GM06990 (cell line): Measurements from ENCODE around the gene SPPL2B.
A peak's percentile ranks its signal among the peaks of the same experiment; 100 is the strongest.

Source experiments
- DNase-seq: peaks from one replicate; pipeline ENCODE4 v3.0.0-alpha.2; 2011; ENCODE audit not compliant: insufficient read length; ENCODE audit errors: extremely low read depth
- H3K27me3 ChIP-seq: replicated peaks from 2 replicates; pipeline ENCODE4 v1.6.0; 2011; ENCODE audit warnings: low read length; ENCODE audit not compliant: control insufficient read depth, insufficient read depth
- H3K36me3 ChIP-seq: 2 replicates; pipeline ENCODE4 v1.5.1; 2011; ENCODE audit warnings: low read length; ENCODE audit not compliant: control insufficient read depth, insufficient read depth
- H3K4me3 ChIP-seq: replicated peaks from 2 replicates; pipeline ENCODE4 v1.5.1; 2011; ENCODE audit warnings: low read depth, mild to moderate bottlenecking, control low read depth, low read length
- CTCF ChIP-seq: IDR thresholded peaks from 2 replicates; pipeline ENCODE4 v1.5.1; 2011; ENCODE audit warnings: low read length, control low read depth, mild to moderate bottlenecking, inconsistent platforms; ENCODE audit not compliant: insufficient read depth, poor library complexity, severe bottlenecking

Gene SPPL2B

GRCh38 chr19:2354670-2355069 is 26.2 kb downstream of the SPPL2B start:
- no peak for TF ChIP-seq CTCF
- no peak for DNase-seq
- H3K27me3 ChIP-seq, result no peaks in the 10 kb centered on the region
- peaks cover 6% of the 10 kb centered on the region for H3K36me3 ChIP-seq
- H3K4me3 ChIP-seq, result no peak overlapping the region

GRCh38 chr19:2355168-2356035 is 26.9 kb downstream of the SPPL2B start:
- no peak overlapping the region for H3K4me3 ChIP-seq
- H3K27me3 ChIP-seq, result no peaks in the 10 kb centered on the region
- H3K36me3 ChIP-seq, result peaks cover 6% of the 10 kb centered on the region
- no peak for TF ChIP-seq CTCF
- DNase-seq, result no peak

- no peaks in the 10 kb centered on the region for H3K27me3 ChIP-seq
- H3K36me3 ChIP-seq, result peaks cover 4% of the 10 kb centered on the region; the same call in 1 of the 2 replicates
- DNase-seq, result peak; percentile 9
- TF ChIP-seq CTCF, result no peak
- H3K4me3 ChIP-seq, result no peak overlapping the region
These were observed 27.7 kb downstream of the SPPL2B start for GRCh38 chr19:2356036-2356646.

GRCh38 chr19:2357279-2358206 is 29.1 kb downstream of the SPPL2B start:
- no peak for TF ChIP-seq CTCF
- no peaks in the 10 kb centered on the region for H3K27me3 ChIP-seq
- DNase-seq, result no peak
- H3K36me3 ChIP-seq, result peaks cover 4% of the 10 kb centered on the region; the same call in 1 of the 2 replicates
- H3K4me3 ChIP-seq, result no peak overlapping the region

- peaks cover 1% of the 10 kb centered on the region; the same call in 1 of the 2 replicates for H3K36me3 ChIP-seq
- no peak for TF ChIP-seq CTCF
- no peaks in the 10 kb centered on the region for H3K27me3 ChIP-seq
- H3K4me3 ChIP-seq, result no peak overlapping the region
- no peak for DNase-seq
These were observed 30.2 kb downstream of the SPPL2B start for GRCh38 chr19:2358548-2359173.
